SK-N-MC (cell line): Measurements from ENCODE around the gene MAGEH1.

ENCODE experiments used
- EZH2 ChIP-seq: fragments of 200-600 bp; sonication (generic); IDR thresholded peaks from one replicate; pipeline ENCODE4 v1.6.1; 2017; ENCODE audit warnings: antibody characterized with exemption
- POLR2AphosphoS5 ChIP-seq: IDR thresholded peaks from 2 replicates; pipeline ENCODE4 v1.6.1; 2012; ENCODE audit warnings: mild to moderate bottlenecking, low read depth, low read length, borderline replicate concordance

- no peak for TF ChIP-seq POLR2AphosphoS5
- TF ChIP-seq EZH2 = no peak
Measured at GRCh38 chrX:55489314-55490009, 37.5 kb downstream of the MAGEH1 start, which contains the start of gene USP51.
